CD4-positive, alpha-beta T cell (primary cell): ENCODE measurements around the gene ATP8A2. TPM values are rescaled to one million over a fixed set of nuclear protein-coding genes. Genes with fewer than 3 reads are reported as not detected.

Experiments
- ATAC-seq: fragments of 200-7000 bp; cut with Tn5 transposase; one replicate; pipeline ENCODE4 v1.10.0; 2022; ENCODE audit warnings: mild to moderate bottlenecking; ENCODE audit not compliant: poor library complexity
- CTCF ChIA-PET: fragments of 350-600 bp; sonication (Branson Sonifier 250); formaldehyde crosslinking; loops from one replicate; lab custom pipeline; 2021; ENCODE audit warnings: antibody characterized with exemption, inconsistent platforms; lab: Charles Lee
- POLR2A ChIA-PET: fragments of 350-600 bp; sonication (Branson Sonifier 250); formaldehyde crosslinking; loops from one replicate; lab custom pipeline; 2021; ENCODE audit warnings: antibody characterized with exemption, inconsistent platforms; lab: Charles Lee
- DNase-seq, 14 experiments: peaks; one replicate each; pipeline ENCODE4 v3.0.0-alpha.2; 2013 to 2020; ENCODE audit warnings: mixed read lengths in 2 of 14
- H3K27ac ChIP-seq, 2 donors: one replicate each; pipeline versions ENCODE4 v1.5.1 to v1.7.0; 2013; ENCODE audit warnings: low read length in 2 of 2, low read depth in 1 of 2, mild to moderate bottlenecking in 1 of 2
- H3K27me3 ChIP-seq, 2 experiments: 1 replicate in 1 of 2; 2 replicates in 1 of 2; pipeline versions ENCODE4 v1.6.1 to v1.7.0; 2013; ENCODE audit warnings: low read length in 2 of 2, control low read depth in 1 of 2, mild to moderate bottlenecking in 1 of 2, moderate library complexity in 1 of 2; ENCODE audit not compliant: insufficient read depth in 2 of 2, control insufficient read depth in 1 of 2
- H3K36me3 ChIP-seq: one replicate; pipeline ENCODE4 v1.6.1; 2013; ENCODE audit warnings: low read length, control low read depth; ENCODE audit not compliant: insufficient read depth
- H3K4me1 ChIP-seq: one replicate; pipeline ENCODE4 v1.6.1; 2013; ENCODE audit warnings: low read length, control low read depth; ENCODE audit not compliant: insufficient read depth
- H3K4me3 ChIP-seq: one replicate; pipeline ENCODE4 v1.5.1; 2013; ENCODE audit warnings: mild to moderate bottlenecking, low read length, moderate library complexity
- H3K9me3 ChIP-seq, 2 experiments: 1 replicate in 1 of 2; 2 replicates in 1 of 2; pipeline versions ENCODE4 v1.6.1 to v1.7.0; 2013; ENCODE audit warnings: low read length in 2 of 2, mild to moderate bottlenecking in 2 of 2, control low read depth in 1 of 2, moderate library complexity in 1 of 2; ENCODE audit not compliant: control insufficient read depth in 1 of 2, insufficient read depth in 1 of 2
- H3K27ac Mint-ChIP-seq: one replicate; pipeline ENCODE4 v1.8.0; 2020; ENCODE audit warnings: mixed read lengths
- H3K27me3 Mint-ChIP-seq: one replicate; pipeline ENCODE4 v1.8.0; 2021; ENCODE audit warnings: mixed read lengths
- H3K36me3 Mint-ChIP-seq: one replicate; pipeline ENCODE4 v1.8.0; 2021; ENCODE audit warnings: low read depth, mixed read lengths
- H3K4me1 Mint-ChIP-seq: one replicate; pipeline ENCODE4 v1.8.0; 2021; ENCODE audit warnings: low read depth, mixed read lengths
- H3K4me3 Mint-ChIP-seq: one replicate; pipeline ENCODE4 v1.8.0; 2020; ENCODE audit warnings: mild to moderate bottlenecking, mixed read lengths
- H3K9me3 Mint-ChIP-seq: one replicate; pipeline ENCODE4 v1.8.0; 2020; ENCODE audit warnings: mixed read lengths
- intact Hi-C, 2 experiments: fragments of 100-400 bp; cut with DNase I in 1 of 2; cut with micrococcal nuclease in 1 of 2; formaldehyde crosslinking; loops; one replicate each; pipeline versions ENCODE4 v1.15.1 to v1.9.0; 2023 to 2025; cut with DNase I, micrococcal nuclease
- total RNA-seq, 174 experiments: library from RNA in 2 of 174; stranded (reverse) in 2 of 174; gene quantifications; one replicate each; pipeline ENCODE4 v1.2.3 and lab custom pipeline; 2021 to 2026
- TF ChIP-seq, protein P1 (sequence below): fragments of 200-600 bp; IDR thresholded peaks from one replicate; pipeline ENCODE4 v1.8.0; 2022; ENCODE audit warnings: antibody characterized with exemption, mild to moderate bottlenecking

Gene ATP8A2
- total RNA-seq, 2 experiments from 2014 or later, result 0.22 to 0.36 TPM

DNA sequence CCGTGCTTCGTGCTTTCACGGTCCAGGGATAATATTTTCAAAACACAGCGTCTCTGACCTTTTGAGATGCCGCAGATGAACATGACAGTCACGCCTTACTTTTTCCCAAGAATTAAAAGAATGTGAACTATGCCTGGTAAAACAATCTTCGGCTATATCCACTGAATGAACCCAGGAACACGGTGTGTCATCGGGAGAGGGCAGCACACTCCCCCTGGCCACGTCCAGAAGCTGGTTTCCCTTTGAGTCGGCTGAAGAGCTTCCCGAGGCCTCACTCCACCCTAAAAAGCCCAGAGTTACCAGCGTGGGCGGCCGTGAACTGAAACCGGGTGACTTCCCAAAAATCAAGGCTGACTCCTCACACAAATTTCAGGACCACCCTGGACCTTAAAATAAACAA is 702.9 kb downstream of the ATP8A2 start:
- ATAC-seq, result no peak
- intact Hi-C loops, result loop anchor here (5.0 to 10.0 kb wide), 2 partner anchors 1070 to 1072 kb away; no protein-coding TSS in a partner anchor
- CTCF ChIA-PET, result interaction anchor here (0.8 to 1.0 kb wide), 2 partner anchors 245 to 501 kb away, joined by 3 read pairs; no protein-coding TSS in a partner anchor
- H3K9me3 ChIP-seq, result no peaks in the 10 kb centered on the region
- no peak overlapping the region for H3K4me3 ChIP-seq
- Mint-ChIP-seq H3K9me3 (no peaks in the 10 kb centered on the region), H3K27ac (no peak overlapping the region), H3K4me3 (no peak overlapping the region), H3K27me3 (peaks cover 67% of the 10 kb centered on the region), H3K4me1 (no peaks in the 10 kb centered on the region), H3K36me3 (no peaks in the 10 kb centered on the region)
- H3K36me3 ChIP-seq, result no peaks in the 10 kb centered on the region
- POLR2A ChIA-PET, result no interaction called here
- H3K27ac ChIP-seq, result no peak overlapping the region
- H3K4me1 ChIP-seq, result no peaks in the 10 kb centered on the region
- TF ChIP-seq, protein P1, sequence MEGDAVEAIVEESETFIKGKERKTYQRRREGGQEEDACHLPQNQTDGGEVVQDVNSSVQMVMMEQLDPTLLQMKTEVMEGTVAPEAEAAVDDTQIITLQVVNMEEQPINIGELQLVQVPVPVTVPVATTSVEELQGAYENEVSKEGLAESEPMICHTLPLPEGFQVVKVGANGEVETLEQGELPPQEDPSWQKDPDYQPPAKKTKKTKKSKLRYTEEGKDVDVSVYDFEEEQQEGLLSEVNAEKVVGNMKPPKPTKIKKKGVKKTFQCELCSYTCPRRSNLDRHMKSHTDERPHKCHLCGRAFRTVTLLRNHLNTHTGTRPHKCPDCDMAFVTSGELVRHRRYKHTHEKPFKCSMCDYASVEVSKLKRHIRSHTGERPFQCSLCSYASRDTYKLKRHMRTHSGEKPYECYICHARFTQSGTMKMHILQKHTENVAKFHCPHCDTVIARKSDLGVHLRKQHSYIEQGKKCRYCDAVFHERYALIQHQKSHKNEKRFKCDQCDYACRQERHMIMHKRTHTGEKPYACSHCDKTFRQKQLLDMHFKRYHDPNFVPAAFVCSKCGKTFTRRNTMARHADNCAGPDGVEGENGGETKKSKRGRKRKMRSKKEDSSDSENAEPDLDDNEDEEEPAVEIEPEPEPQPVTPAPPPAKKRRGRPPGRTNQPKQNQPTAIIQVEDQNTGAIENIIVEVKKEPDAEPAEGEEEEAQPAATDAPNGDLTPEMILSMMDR, result no peak
- peaks cover 5 to 9% of the 10 kb centered on the region in 2 experiments for H3K27me3 ChIP-seq
- no peak for DNase-seq

Other genes with a start within 250 kb of the ATP8A2 start
- not detected for gene AMER2, start 199.7 kb upstream of the ATP8A2 start, total RNA-seq
- gene MTMR6, start 84.5 kb upstream of the ATP8A2 start, total RNA-seq, result 10 to 100 TPM; 33.3 to 34.2 TPM
- gene NUP58, start 70.3 kb upstream of the ATP8A2 start, total RNA-seq, result 10 to 100 TPM; 56.5 to 60.9 TPM